Fibroblast of villous mesenchyme (primary cell): ENCODE measurements around the gene UXS1. TPM values are rescaled to one million over a fixed set of nuclear protein-coding genes. Genes with fewer than 3 reads are reported as not detected.

ENCODE experiments used
- DNase-seq: peaks from one replicate; pipeline ENCODE4 v3.0.0-alpha.2; 2010; ENCODE audit warnings: low read depth
- H3K4me3 ChIP-seq: 2 replicates; pipeline ENCODE4 v1.5.1; 2011; ENCODE audit warnings: low read depth, mild to moderate bottlenecking, low read length
- CTCF ChIP-seq: IDR thresholded peaks from 2 replicates; pipeline ENCODE4 v1.5.1; 2012; ENCODE audit warnings: low read depth, mild to moderate bottlenecking, low read length; ENCODE audit not compliant: insufficient read depth
- total RNA-seq: library from RNA; depleted of rRNA; stranded (reverse); fragments of >200 nt; gene quantifications from 2 replicates; pipeline ENCODE4 v1.2.3, GENCODE V29; 2012

UXS1 gene
- total RNA-seq, 1 donor, result 37.6 TPM

GRCh38 chr2:106161938-106162820 lies 31.9 kb downstream of the UXS1 start:
- peak; percentile 18 for DNase-seq
- H3K4me3 ChIP-seq, result no peak overlapping the region
- TF ChIP-seq CTCF, result no peak

- TF ChIP-seq CTCF, result no peak
- no peak overlapping the region for H3K4me3 ChIP-seq
- DNase-seq, result no peak
Measured at GRCh38 chr2:106161341-106161740, 32.8 kb downstream of the UXS1 start.

- no peak for DNase-seq
- no peak for TF ChIP-seq CTCF
Measured at GRCh38 chr2:106160786-106161261, 33.3 kb downstream of the UXS1 start.

GRCh38 chr2:106159866-106160785 lies 34.0 kb downstream of the UXS1 start:
- no peak for DNase-seq
- H3K4me3 ChIP-seq, result no peak overlapping the region
- no peak for TF ChIP-seq CTCF

More at GRCh38 chr2:106160786-106161261, 33.3 kb downstream of the UXS1 start:
- H3K4me3 ChIP-seq, result no peak overlapping the region

GRCh38 chr2:106158871-106159270 lies 35.2 kb downstream of the UXS1 start:
- no peak for DNase-seq
- no peak for TF ChIP-seq CTCF
- H3K4me3 ChIP-seq, result no peak overlapping the region

GRCh38 chr2:106158131-106158530 lies 36.0 kb downstream of the UXS1 start:
- no peak for TF ChIP-seq CTCF

More at GRCh38 chr2:106158131-106158530, 36.0 kb downstream of the UXS1 start:
- no peak for DNase-seq
- H3K4me3 ChIP-seq, result no peak overlapping the region
